Activated T-cell treated with anti-CD3 and anti-CD28 coated beads, Interleukin-2, amount 50 U/mL, for 72 hours (primary cell): ENCODE results near the gene NELFCD. TPM values are rescaled to one million over a fixed set of nuclear protein-coding genes. Genes with fewer than 3 reads are reported as not detected.
A peak's percentile ranks its signal among the peaks of the same experiment; 100 is the strongest.

Experiments
- ATAC-seq, 2 donors: fragments of 150-1000 bp; cut with Tn5 transposase; replicated peaks in 1 of 2; 2 replicates each; pipeline ENCODE4 v1.10.0; 2021; ENCODE audit warnings: moderate library complexity in 2 of 2, mild to moderate bottlenecking in 1 of 2
- DNase-seq, 2 donors: peaks; one replicate each; pipeline ENCODE4 v3.0.0; 2021 to 2022; ENCODE audit warnings: mixed read lengths in 1 of 2
- H3K27ac Mint-ChIP-seq: one replicate; pipeline ENCODE4 v1.8.0; 2022; ENCODE audit warnings: mild to moderate bottlenecking, moderate library complexity, mixed read lengths
- H3K27me3 Mint-ChIP-seq: one replicate; pipeline ENCODE4 v1.8.0; 2022; ENCODE audit warnings: low read depth, mixed read lengths
- H3K36me3 Mint-ChIP-seq, 2 donors: one replicate each; pipeline ENCODE4 v1.8.0; 2022; ENCODE audit warnings: mixed read lengths in 2 of 2, mild to moderate bottlenecking in 1 of 2; ENCODE audit not compliant: insufficient read depth in 2 of 2
- H3K4me1 Mint-ChIP-seq: one replicate; pipeline ENCODE4 v1.8.0; 2022; ENCODE audit warnings: low read depth, mixed read lengths
- H3K4me3 Mint-ChIP-seq, 2 donors: one replicate each; pipeline ENCODE4 v1.8.0; 2022; ENCODE audit warnings: mild to moderate bottlenecking in 2 of 2, mixed read lengths in 2 of 2, moderate library complexity in 2 of 2
- H3K9me3 Mint-ChIP-seq, 2 donors: one replicate each; pipeline ENCODE4 v1.8.0; 2022; ENCODE audit warnings: mixed read lengths in 2 of 2
- total RNA-seq, 2 donors: library from RNA; stranded (reverse); gene quantifications; one replicate each; pipeline ENCODE4 v1.2.3, GENCODE V29; 2022

Gene NELFCD
- total RNA-seq, 2 donors from 2014 or later, result 66.2 to 67.5 TPM

GRCh38 chr20:58990651-58991445 lies 9.8 kb downstream of the NELFCD start:
- Mint-ChIP-seq H3K27ac (peak overlapping the region; percentile 58), H3K36me3 (peaks cover 14 to 32% of the 10 kb centered on the region in 2 donors), H3K9me3 (no peaks in the 10 kb centered on the region), H3K4me1 (peaks cover 16% of the 10 kb centered on the region), H3K27me3 (no peaks in the 10 kb centered on the region), H3K4me3 (no peak overlapping the region)
- ATAC-seq (no peak), DNase-seq (no peak)

GRCh38 chr20:58991715-58992114 lies 10.7 kb downstream of the NELFCD start:
- no peak for DNase-seq

GRCh38 chr20:58992911-58993310 lies 11.9 kb downstream of the NELFCD start:
- no peak for ATAC-seq
- H3K4me3 Mint-ChIP-seq, result no peak overlapping the region
- no peak for DNase-seq
- peaks cover 13 to 23% of the 10 kb centered on the region in 2 donors for H3K36me3 Mint-ChIP-seq
- H3K4me1 Mint-ChIP-seq, result no peaks in the 10 kb centered on the region
- no peaks in the 10 kb centered on the region for H3K9me3 Mint-ChIP-seq
- peak overlapping the region; percentile 31 for H3K27ac Mint-ChIP-seq
- H3K27me3 Mint-ChIP-seq, result no peaks in the 10 kb centered on the region

More at GRCh38 chr20:58991715-58992114, 10.7 kb downstream of the NELFCD start:
- Mint-ChIP-seq H3K4me3 (no peak overlapping the region), H3K27me3 (no peaks in the 10 kb centered on the region), H3K27ac (peak overlapping the region; percentile 2), H3K4me1 (peaks cover 9% of the 10 kb centered on the region), H3K36me3 (peaks cover 14 to 29% of the 10 kb centered on the region in 2 donors), H3K9me3 (no peaks in the 10 kb centered on the region)
- no peak for ATAC-seq

- no peaks in the 10 kb centered on the region for H3K4me1 Mint-ChIP-seq
- no peaks in the 10 kb centered on the region for H3K27me3 Mint-ChIP-seq
- H3K9me3 Mint-ChIP-seq, result no peaks in the 10 kb centered on the region
- peaks cover 12 to 22% of the 10 kb centered on the region in 2 donors for H3K36me3 Mint-ChIP-seq
- no peak overlapping the region for H3K4me3 Mint-ChIP-seq
- H3K27ac Mint-ChIP-seq, result no peak overlapping the region
- DNase-seq (no peak), ATAC-seq (peak in 1 of 2 donors; percentile 13)
Measured at GRCh38 chr20:58993332-58994248, 12.5 kb downstream of the NELFCD start.

GRCh38 chr20:58994390-58995159 lies 13.5 kb downstream of the NELFCD start:
- ATAC-seq (no peak), DNase-seq (no peak)
- Mint-ChIP-seq H3K4me1 (no peaks in the 10 kb centered on the region), H3K36me3 (peaks cover 6 to 17% of the 10 kb centered on the region in 2 donors), H3K27ac (peak overlapping the region; percentile 38), H3K27me3 (no peaks in the 10 kb centered on the region), H3K9me3 (no peaks in the 10 kb centered on the region), H3K4me3 (no peak overlapping the region)

- ATAC-seq (no peak), DNase-seq (no peak)
- H3K27me3 Mint-ChIP-seq, result no peaks in the 10 kb centered on the region
- H3K4me1 Mint-ChIP-seq, result no peaks in the 10 kb centered on the region
- H3K27ac Mint-ChIP-seq, result peak overlapping the region; percentile 24
- peaks cover 6 to 14% of the 10 kb centered on the region in 2 donors for H3K36me3 Mint-ChIP-seq
- no peaks in the 10 kb centered on the region for H3K9me3 Mint-ChIP-seq
- no peak overlapping the region for H3K4me3 Mint-ChIP-seq
Measured at GRCh38 chr20:58995461-58996225, 14.6 kb downstream of the NELFCD start.

GRCh38 chr20:58996226-58996611 lies 15.2 kb downstream of the NELFCD start:
- DNase-seq, result no peak
- Mint-ChIP-seq H3K27ac (no peak overlapping the region), H3K4me3 (no peak overlapping the region), H3K27me3 (no peaks in the 10 kb centered on the region), H3K4me1 (no peaks in the 10 kb centered on the region), H3K36me3 (peaks cover 6 to 12% of the 10 kb centered on the region in 2 donors), H3K9me3 (no peaks in the 10 kb centered on the region)
- no peak for ATAC-seq

GRCh38 chr20:58997141-58997770 lies 16.2 kb downstream of the NELFCD start:
- H3K36me3 Mint-ChIP-seq, result peaks cover 6 to 10% of the 10 kb centered on the region in 2 donors
- no peak overlapping the region for H3K27ac Mint-ChIP-seq
- H3K4me1 Mint-ChIP-seq, result no peaks in the 10 kb centered on the region
- no peaks in the 10 kb centered on the region for H3K27me3 Mint-ChIP-seq
- H3K4me3 Mint-ChIP-seq, result no peak overlapping the region
- H3K9me3 Mint-ChIP-seq, result no peaks in the 10 kb centered on the region
- DNase-seq (no peak), ATAC-seq (no peak)

GRCh38 chr20:58998656-58999055 lies 17.6 kb downstream of the NELFCD start:
- no peak for DNase-seq
- no peak overlapping the region for H3K27ac Mint-ChIP-seq
- H3K9me3 Mint-ChIP-seq, result no peaks in the 10 kb centered on the region
- H3K4me3 Mint-ChIP-seq, result no peak overlapping the region
- peaks cover 6 to 9% of the 10 kb centered on the region in 2 donors for H3K36me3 Mint-ChIP-seq
- no peak for ATAC-seq
- H3K4me1 Mint-ChIP-seq, result peaks cover under 1% of the 10 kb centered on the region
- H3K27me3 Mint-ChIP-seq, result no peaks in the 10 kb centered on the region

GRCh38 chr20:59000326-59000725 lies 19.3 kb downstream of the NELFCD start:
- Mint-ChIP-seq H3K36me3 (peaks cover 4 to 7% of the 10 kb centered on the region in 2 donors), H3K4me1 (peaks cover 18% of the 10 kb centered on the region), H3K4me3 (no peak overlapping the region), H3K9me3 (no peaks in the 10 kb centered on the region), H3K27me3 (no peaks in the 10 kb centered on the region), H3K27ac (no peak overlapping the region)
- DNase-seq, result no peak
- ATAC-seq, result no peak

- H3K4me3 Mint-ChIP-seq, result no peak overlapping the region
- peaks cover 2 to 5% of the 10 kb centered on the region in 2 donors for H3K36me3 Mint-ChIP-seq
- no peaks in the 10 kb centered on the region for H3K27me3 Mint-ChIP-seq
- DNase-seq, result no peak
- H3K9me3 Mint-ChIP-seq, result no peaks in the 10 kb centered on the region
- no peak for ATAC-seq
- peaks cover 25% of the 10 kb centered on the region for H3K4me1 Mint-ChIP-seq
- H3K27ac Mint-ChIP-seq, result no peak overlapping the region
Measured at GRCh38 chr20:59001068-59001448, 20.0 kb downstream of the NELFCD start.
